ENCODE results near the gene IGFL3. TPM values are rescaled to one million over a fixed set of nuclear protein-coding genes. Genes with fewer than 3 reads are reported as not detected.

IGFL3 gene
- total RNA-seq, 1 donor from 2014 or later, result not detected

- no peak for TF ChIP-seq CTCF (conservative IDR thresholded peaks at IDR 0.05; ENCODE audit: low read depth, low read length)
- no peak overlapping the region for H3K4me3 ChIP-seq (ENCODE audit: low read depth, low read length)
Observed at GRCh38 chr19:46150606-46151005, 26.1 kb upstream of the IGFL3 start.

GRCh38 chr19:46147791-46148288, 23.4 kb upstream of the IGFL3 start, which contains the start of gene IGFL2:
Gene IGFL2 (plus strand): TSS chr19:46148238. CDS start chr19:46148279, 41 bp downstream.
- no peak within 1 kb of the TSS for H3K4me3 ChIP-seq (ENCODE audit: low read depth, low read length)
- DNase-seq (ENCODE audit: low read depth), result no peak
- TF ChIP-seq CTCF (conservative IDR thresholded peaks at IDR 0.05; ENCODE audit: low read depth, low read length), result no peak

More at GRCh38 chr19:46150606-46151005, 26.1 kb upstream of the IGFL3 start:
- no peak for DNase-seq (ENCODE audit: low read depth)

- H3K4me3 ChIP-seq (ENCODE audit: low read depth, low read length), result no peak overlapping the region
- TF ChIP-seq CTCF (conservative IDR thresholded peaks at IDR 0.05; ENCODE audit: low read depth, low read length), result no peak
- DNase-seq (ENCODE audit: low read depth), result no peak
Observed at GRCh38 chr19:46147166-46147740, 22.8 kb upstream of the IGFL3 start.

GRCh38 chr19:46144756-46145155, 20.3 kb upstream of the IGFL3 start:
- TF ChIP-seq CTCF (conservative IDR thresholded peaks at IDR 0.05; ENCODE audit: low read depth, low read length), result no peak
- no peak overlapping the region for H3K4me3 ChIP-seq (ENCODE audit: low read depth, low read length)
- no peak for DNase-seq (ENCODE audit: low read depth)

- DNase-seq (ENCODE audit: low read depth), result no peak
- TF ChIP-seq CTCF (conservative IDR thresholded peaks at IDR 0.05; ENCODE audit: low read depth, low read length), result no peak
- H3K4me3 ChIP-seq (ENCODE audit: low read depth, low read length), result no peak overlapping the region
Observed at GRCh38 chr19:46142294-46142693, 17.8 kb upstream of the IGFL3 start.

GRCh38 chr19:46141421-46141820, 16.9 kb upstream of the IGFL3 start:
- DNase-seq (ENCODE audit: low read depth), result no peak
- no peak overlapping the region for H3K4me3 ChIP-seq (ENCODE audit: low read depth, low read length)
- no peak for TF ChIP-seq CTCF (conservative IDR thresholded peaks at IDR 0.05; ENCODE audit: low read depth, low read length)

GRCh38 chr19:46137915-46138473, 13.5 kb upstream of the IGFL3 start:
- no peak for DNase-seq (ENCODE audit: low read depth)
- no peak overlapping the region for H3K4me3 ChIP-seq (ENCODE audit: low read depth, low read length)
- TF ChIP-seq CTCF (conservative IDR thresholded peaks at IDR 0.05; ENCODE audit: low read depth, low read length), result no peak
